IMR-90 (cell line): Measurements from ENCODE around the gene SYNGR3. TPM values are rescaled to one million over a fixed set of nuclear protein-coding genes. Genes with fewer than 3 reads are reported as not detected.

Experiments
- ATAC-seq: fragments of 200-7000 bp; cut with Tn5 transposase; 2 replicates; pipeline ENCODE4 v1.9.1; 2020; ENCODE audit warnings: low read depth, mild to moderate bottlenecking, moderate library complexity
- BruUV-seq: library from RNA; stranded (reverse); fragments of 400-500 nt; replicated peaks from 2 replicates; lab custom pipeline; 2021; lab: Mats Ljungman, UMichigan
- CTCF ChIA-PET: fragments of 300-600 bp; formaldehyde crosslinking; extraction: SDS; loops from one replicate; lab custom pipeline; 2021; ENCODE audit warnings: antibody characterized with exemption; lab: Yijun Ruan, JAX
- POLR2A ChIA-PET: fragments of 300-600 bp; sonication (Branson Sonifier 250); formaldehyde crosslinking; loops from one replicate; lab custom pipeline; 2022; ENCODE audit warnings: antibody characterized with exemption; ENCODE audit not compliant: unreplicated experiment; lab: Charles Lee
- DNase-seq: peaks from one replicate; pipeline ENCODE4 v3.0.0; 2013
- H2AFZ ChIP-seq: replicated peaks from 2 replicates; pipeline ENCODE3; 2013; ENCODE audit warnings: low read length, mild to moderate bottlenecking; ENCODE audit not compliant: poor library complexity
- H2AK5ac ChIP-seq: 2 replicates; pipeline ENCODE4 v1.6.1; 2013; ENCODE audit warnings: low read depth, low read length, inconsistent platforms
- H2AK9ac ChIP-seq: replicated peaks from 2 replicates; pipeline ENCODE3; 2013; ENCODE audit warnings: mild to moderate bottlenecking, low read depth, low read length, moderate library complexity; ENCODE audit not compliant: poor library complexity
- H2BK120ac ChIP-seq: 2 replicates; pipeline ENCODE4 v1.6.1; 2013; ENCODE audit warnings: low read depth, low read length, inconsistent platforms
- H2BK15ac ChIP-seq: 3 replicates; pipeline ENCODE4 v1.6.1; 2013; ENCODE audit warnings: low read depth, low read length, inconsistent platforms
- H2BK20ac ChIP-seq: 2 replicates; pipeline ENCODE4 v1.6.1; 2013; ENCODE audit warnings: low read depth, mild to moderate bottlenecking, inconsistent platforms, low read length, moderate library complexity
- H2BK5ac ChIP-seq: 2 replicates; pipeline ENCODE4 v1.6.1; 2013; ENCODE audit warnings: mild to moderate bottlenecking, low read depth, low read length, inconsistent platforms; ENCODE audit not compliant: poor library complexity, severe bottlenecking
- H3K14ac ChIP-seq: replicated peaks from 2 replicates; pipeline ENCODE4 v1.6.1; 2013; ENCODE audit warnings: low read depth, low read length, inconsistent platforms
- H3K18ac ChIP-seq: 2 replicates; pipeline ENCODE4 v1.6.1; 2013; ENCODE audit warnings: low read depth, low read length, control low read depth
- H3K23ac ChIP-seq: 2 replicates; pipeline ENCODE4 v1.6.1; 2013; ENCODE audit warnings: low read depth, low read length, inconsistent platforms
- H3K27ac ChIP-seq: 2 replicates; pipeline ENCODE4 v1.5.1; 2013; ENCODE audit warnings: mild to moderate bottlenecking, control low read depth, low read length; ENCODE audit not compliant: insufficient read depth
- H3K27me3 ChIP-seq: 2 replicates; pipeline ENCODE4 v1.6.1; 2013; ENCODE audit warnings: low read length; ENCODE audit not compliant: control insufficient read depth, insufficient read depth
- H3K36me3 ChIP-seq: 2 replicates; pipeline ENCODE4 v1.6.1; 2013; ENCODE audit warnings: low read length, mixed read lengths; ENCODE audit not compliant: control insufficient read depth, insufficient read depth
- H3K4ac ChIP-seq: 2 replicates; pipeline ENCODE4 v1.6.1; 2013; ENCODE audit warnings: low read depth, low read length, inconsistent platforms
- H3K4me1 ChIP-seq: 2 replicates; pipeline ENCODE4 v1.6.1; 2013; ENCODE audit warnings: low read length, mixed read lengths; ENCODE audit not compliant: control insufficient read depth, insufficient read depth
- H3K4me2 ChIP-seq: 2 replicates; pipeline ENCODE4 v1.6.1; 2013; ENCODE audit warnings: low read depth, mild to moderate bottlenecking, control low read depth, low read length, moderate library complexity
- H3K4me3 ChIP-seq: 2 replicates; pipeline ENCODE4 v1.5.1; 2013; ENCODE audit warnings: low read depth, mild to moderate bottlenecking, control low read depth, low read length, moderate library complexity; ENCODE audit not compliant: insufficient read depth
- H3K56ac ChIP-seq: 2 replicates; pipeline ENCODE4 v1.6.1; 2013; ENCODE audit warnings: low read length, inconsistent platforms; ENCODE audit not compliant: insufficient read depth; ENCODE audit errors: extremely low read depth
- H3K79me1 ChIP-seq, 2 experiments: 2 replicates each; pipeline ENCODE4 v1.6.1; 2013; ENCODE audit warnings: low read length in 2 of 2, inconsistent platforms in 1 of 2, low read depth in 1 of 2
- H3K9ac ChIP-seq: 2 replicates; pipeline ENCODE4 v1.6.1; 2013; ENCODE audit warnings: low read depth, low read length, control low read depth
- H3K9me1 ChIP-seq: 2 replicates; pipeline ENCODE4 v1.6.1; 2013; ENCODE audit warnings: low read length, inconsistent platforms; ENCODE audit not compliant: insufficient read depth
- H3K9me3 ChIP-seq: 2 replicates; pipeline ENCODE4 v1.6.1; 2013; ENCODE audit warnings: low read length; ENCODE audit not compliant: control insufficient read depth, insufficient read depth
- H4K20me1 ChIP-seq: 2 replicates; pipeline ENCODE4 v1.6.1; 2013; ENCODE audit warnings: low read length, inconsistent platforms; ENCODE audit not compliant: insufficient read depth
- H4K5ac ChIP-seq: 2 replicates; pipeline ENCODE4 v1.6.1; 2013; ENCODE audit warnings: mild to moderate bottlenecking, low read depth, low read length, control low read depth
- H4K8ac ChIP-seq, 2 experiments: 2 replicates each; pipeline ENCODE4 v1.6.1; 2013; ENCODE audit warnings: low read depth in 2 of 2, low read length in 2 of 2, control low read depth in 1 of 2, inconsistent platforms in 1 of 2
- H4K91ac ChIP-seq: 2 replicates; pipeline ENCODE4 v1.6.1; 2013; ENCODE audit warnings: low read depth, low read length, inconsistent platforms; ENCODE audit not compliant: insufficient read depth
- BHLHE40 ChIP-seq: fragments of 150-350 bp; IDR thresholded peaks from 2 replicates; pipeline ENCODE4 v1.6.1; 2016; ENCODE audit warnings: mild to moderate bottlenecking, low read depth, low read length
- CHD1 ChIP-seq: IDR thresholded peaks from 2 replicates; pipeline ENCODE4 v1.6.1; 2012; ENCODE audit warnings: low read depth, low read length, improper control_type of control experiment
- ELK1 ChIP-seq: fragments of 150-350 bp; IDR thresholded peaks from 2 replicates; pipeline ENCODE4 v1.6.1; 2016; ENCODE audit warnings: low read depth, mild to moderate bottlenecking, low read length, moderate library complexity, borderline replicate concordance
- FOS ChIP-seq: fragments of 150-350 bp; IDR thresholded peaks from 2 replicates; pipeline ENCODE4 v1.6.1; 2016; ENCODE audit warnings: low read depth, low read length
- MAFK ChIP-seq: IDR thresholded peaks from 2 replicates; pipeline ENCODE4 v1.6.1; 2012; ENCODE audit warnings: low read depth, low read length, improper control_type of control experiment
- MAZ ChIP-seq: IDR thresholded peaks from 2 replicates; pipeline ENCODE4 v1.6.1; 2012; ENCODE audit warnings: low read depth, mild to moderate bottlenecking, low read length, improper control_type of control experiment, moderate library complexity, borderline replicate concordance
- MXI1 ChIP-seq: IDR thresholded peaks from 2 replicates; pipeline ENCODE4 v1.6.1; 2012; ENCODE audit warnings: low read depth, mild to moderate bottlenecking, low read length, moderate library complexity, borderline replicate concordance
- NFE2L2 ChIP-seq: fragments of 150-350 bp; IDR thresholded peaks from 2 replicates; pipeline ENCODE4 v1.6.1; 2016; ENCODE audit warnings: low read depth, mild to moderate bottlenecking, low read length
- RAD21 ChIP-seq: IDR thresholded peaks from 2 replicates; pipeline ENCODE4 v1.6.1; 2012; ENCODE audit warnings: low read length, improper control_type of control experiment
- RCOR1 ChIP-seq: IDR thresholded peaks from 2 replicates; pipeline ENCODE4 v1.6.1; 2012; ENCODE audit warnings: mild to moderate bottlenecking, low read length, improper control_type of control experiment; ENCODE audit not compliant: insufficient replicate concordance
- RFX5 ChIP-seq: IDR thresholded peaks from 2 replicates; pipeline ENCODE4 v1.8.0; 2012; ENCODE audit warnings: low read depth, mild to moderate bottlenecking, low read length, moderate library complexity
- SMC3 ChIP-seq: fragments of 150-350 bp; IDR thresholded peaks from 2 replicates; pipeline ENCODE4 v1.6.1; 2016; ENCODE audit warnings: low read depth, mild to moderate bottlenecking, antibody characterized with exemption, low read length, moderate library complexity
- USF2 ChIP-seq: fragments of 150-350 bp; IDR thresholded peaks from 2 replicates; pipeline ENCODE4 v1.6.1; 2017; ENCODE audit warnings: mild to moderate bottlenecking, antibody characterized with exemption, low read length, low read depth
- WGBS, 2 experiments: methylation state at CpG; one replicate each; pipeline versions ENCODE4 v1.1.5 to v1.1.7; 2013; ENCODE audit warnings: missing lambda C conversion rate in 2 of 2; ENCODE audit not compliant: insufficient read length in 1 of 2; ENCODE audit errors: extremely low coverage in 2 of 2; 5-methylcytosine and 5-hydroxymethylcytosine counted together
- dilution Hi-C: fragments of 300-500 bp; cut with HindIII; formaldehyde crosslinking; loops from one replicate; pipeline ENCODE4 v1.14.3; 2018; ENCODE audit warnings: low sequenced_read_pairs; ENCODE audit not compliant: unreplicated experiment
- in situ Hi-C: fragments of 300-500 bp; cut with MboI; formaldehyde crosslinking; loops from 3 replicates; pipeline ENCODE4 v1.14.3; 2019; ENCODE audit warnings: low sequenced_read_pairs, inconsistent platforms, mixed read lengths
- intact Hi-C: fragments of 100-400 bp; cut with micrococcal nuclease; formaldehyde crosslinking; loops from 2 replicates; pipeline ENCODE4 v1.10.0; 2022
- polyA plus RNA-seq, 3 experiments: library from polyadenylated mRNA; depleted of rRNA; stranded (reverse); fragments of >200 nt; gene quantifications; 2 replicates each; pipeline ENCODE4 v1.2.3, GENCODE V29; 2012; ENCODE audit warnings: low replicate concordance in 1 of 3
- total RNA-seq: library from RNA; depleted of rRNA; stranded (reverse); fragments of >200 nt; gene quantifications from 2 replicates; pipeline ENCODE4 v1.2.3, GENCODE V29; 2012

SYNGR3 gene
- total and polyA plus RNA-seq, 2 of the 4 experiments (the other 2 are of a cell fraction), result 1.8 to 5.8 TPM

GRCh38 chr16:1947369-1947670 is 42.5 kb upstream of the SYNGR3 start (continued):
- TF ChIP-seq USF2 (no peak), FOS (no peak)

- ChIA-PET CTCF (no interaction called here), POLR2A (interaction anchor here (1.0 kb wide), 1 partner anchor 15 kb away, joined by 3 read pairs; the partner anchor contains the start of gene RPS2)
- intact Hi-C loops, result no loop called here
- no peak overlapping the region for H3K4me2 ChIP-seq
- H4K20me1 ChIP-seq, result no peaks in the 10 kb centered on the region
- DNase-seq (no peak), ATAC-seq (no peak)
- no peak overlapping the region for H3K4ac ChIP-seq
- H4K91ac ChIP-seq, result no peak overlapping the region
- no peak overlapping the region for H4K5ac ChIP-seq
- no peaks in the 10 kb centered on the region for H3K36me3 ChIP-seq
- no peak overlapping the region for H2AFZ ChIP-seq
- H4K8ac ChIP-seq, result no peak overlapping the region
- H3K18ac ChIP-seq, result no peak overlapping the region
- no peak overlapping the region for H2BK120ac ChIP-seq
- H2BK5ac ChIP-seq, result no peak overlapping the region
- no peaks in the 10 kb centered on the region for H3K9me1 ChIP-seq
- in situ Hi-C loops, result no loop called here
- H3K23ac ChIP-seq, result no peak overlapping the region
- no peak overlapping the region for H3K27ac ChIP-seq
- no peak overlapping the region for H3K4me3 ChIP-seq
- H2AK9ac ChIP-seq, result no peak overlapping the region
- dilution Hi-C loops, result no loop called here
- 60% methylated on average over 1 of the region's 11 CpGs; no CpG with 5 or more reads in 1 of the 2 experiments for WGBS, 2 experiments
- H3K4me1 ChIP-seq, result no peaks in the 10 kb centered on the region
- no peak overlapping the region for H3K9ac ChIP-seq
- H2BK20ac ChIP-seq, result no peak overlapping the region
- no peak overlapping the region for H3K56ac ChIP-seq
- H2BK15ac ChIP-seq, result no peak overlapping the region
- no peaks in the 10 kb centered on the region for H3K9me3 ChIP-seq
- BruUV-seq, result no TSS peak
- H3K27me3 ChIP-seq, result no peaks in the 10 kb centered on the region
- H2AK5ac ChIP-seq, result no peak overlapping the region
- no peaks in the 10 kb centered on the region for H3K79me1 ChIP-seq
- H3K14ac ChIP-seq, result no peak overlapping the region
- TF ChIP-seq RCOR1, result no peak
- no peak for TF ChIP-seq MAFK
- no peak for TF ChIP-seq ELK1
- TF ChIP-seq BHLHE40, result no peak
- no peak for TF ChIP-seq CHD1
- TF ChIP-seq NFE2L2, result no peak
- no peak for TF ChIP-seq RFX5
- TF ChIP-seq FOS, result no peak
- no peak for TF ChIP-seq RAD21
- no peak for TF ChIP-seq USF2
- TF ChIP-seq MXI1, result no peak
- TF ChIP-seq MAZ, result no peak
- no peak for TF ChIP-seq SMC3
Observed at GRCh38 chr16:1949507-1949906, 40.3 kb upstream of the SYNGR3 start.
